ENCODE results near the gene GABRP.

GRCh38 chr5:170748951-170749471, 34.5 kb upstream of the GABRP start:
- TF ChIP-seq RBAK (tag by site-specific recombination; IDR thresholded peaks at IDR 0.05) (no peak), CTCF (tag by site-specific recombination; IDR thresholded peaks at IDR 0.05) (no peak), ZNF114 (tag by site-specific recombination; IDR thresholded peaks at IDR 0.05) (no peak), ZNF175 (tag by site-specific recombination; IDR thresholded peaks at IDR 0.05) (no peak), BCL11B (tag by site-specific recombination; IDR thresholded peaks at IDR 0.05; ENCODE audit: low read depth) (no peak), REST (tag by site-specific recombination; IDR thresholded peaks at IDR 0.05) (no peak), ZBTB1 (tag by site-specific recombination; IDR thresholded peaks at IDR 0.05) (no peak), ZNF37A (tag by site-specific recombination; IDR thresholded peaks at IDR 0.05) (no peak)
- TF ChIP-seq, protein P1, sequence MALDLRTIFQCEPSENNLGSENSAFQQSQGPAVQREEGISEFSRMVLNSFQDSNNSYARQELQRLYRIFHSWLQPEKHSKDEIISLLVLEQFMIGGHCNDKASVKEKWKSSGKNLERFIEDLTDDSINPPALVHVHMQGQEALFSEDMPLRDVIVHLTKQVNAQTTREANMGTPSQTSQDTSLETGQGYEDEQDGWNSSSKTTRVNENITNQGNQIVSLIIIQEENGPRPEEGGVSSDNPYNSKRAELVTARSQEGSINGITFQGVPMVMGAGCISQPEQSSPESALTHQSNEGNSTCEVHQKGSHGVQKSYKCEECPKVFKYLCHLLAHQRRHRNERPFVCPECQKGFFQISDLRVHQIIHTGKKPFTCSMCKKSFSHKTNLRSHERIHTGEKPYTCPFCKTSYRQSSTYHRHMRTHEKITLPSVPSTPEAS (tag by site-specific recombination; IDR thresholded peaks at IDR 0.05): no peak
- TF ChIP-seq, protein P2, sequence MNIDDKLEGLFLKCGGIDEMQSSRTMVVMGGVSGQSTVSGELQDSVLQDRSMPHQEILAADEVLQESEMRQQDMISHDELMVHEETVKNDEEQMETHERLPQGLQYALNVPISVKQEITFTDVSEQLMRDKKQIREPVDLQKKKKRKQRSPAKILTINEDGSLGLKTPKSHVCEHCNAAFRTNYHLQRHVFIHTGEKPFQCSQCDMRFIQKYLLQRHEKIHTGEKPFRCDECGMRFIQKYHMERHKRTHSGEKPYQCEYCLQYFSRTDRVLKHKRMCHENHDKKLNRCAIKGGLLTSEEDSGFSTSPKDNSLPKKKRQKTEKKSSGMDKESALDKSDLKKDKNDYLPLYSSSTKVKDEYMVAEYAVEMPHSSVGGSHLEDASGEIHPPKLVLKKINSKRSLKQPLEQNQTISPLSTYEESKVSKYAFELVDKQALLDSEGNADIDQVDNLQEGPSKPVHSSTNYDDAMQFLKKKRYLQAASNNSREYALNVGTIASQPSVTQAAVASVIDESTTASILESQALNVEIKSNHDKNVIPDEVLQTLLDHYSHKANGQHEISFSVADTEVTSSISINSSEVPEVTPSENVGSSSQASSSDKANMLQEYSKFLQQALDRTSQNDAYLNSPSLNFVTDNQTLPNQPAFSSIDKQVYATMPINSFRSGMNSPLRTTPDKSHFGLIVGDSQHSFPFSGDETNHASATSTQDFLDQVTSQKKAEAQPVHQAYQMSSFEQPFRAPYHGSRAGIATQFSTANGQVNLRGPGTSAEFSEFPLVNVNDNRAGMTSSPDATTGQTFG (tag by site-specific recombination; IDR thresholded peaks at IDR 0.05; ENCODE audit: borderline replicate concordance): no peak

Data from HEK293 (cell line).